HG03097 (cell line): ENCODE data around the gene HRH1.
"Not testable (repeated sequence)": the region's sequence is repeated elsewhere in the genome, so short reads cannot be mapped to it uniquely, and the experiment has no call there.

Source experiments
- ATAC-seq: cut with Tn5 transposase; IDR thresholded peaks from one replicate; pipeline ENCODE4 v1.9.1; 2021; ENCODE audit not compliant: unreplicated experiment, low FRiP score

Gene HRH1

DNA sequence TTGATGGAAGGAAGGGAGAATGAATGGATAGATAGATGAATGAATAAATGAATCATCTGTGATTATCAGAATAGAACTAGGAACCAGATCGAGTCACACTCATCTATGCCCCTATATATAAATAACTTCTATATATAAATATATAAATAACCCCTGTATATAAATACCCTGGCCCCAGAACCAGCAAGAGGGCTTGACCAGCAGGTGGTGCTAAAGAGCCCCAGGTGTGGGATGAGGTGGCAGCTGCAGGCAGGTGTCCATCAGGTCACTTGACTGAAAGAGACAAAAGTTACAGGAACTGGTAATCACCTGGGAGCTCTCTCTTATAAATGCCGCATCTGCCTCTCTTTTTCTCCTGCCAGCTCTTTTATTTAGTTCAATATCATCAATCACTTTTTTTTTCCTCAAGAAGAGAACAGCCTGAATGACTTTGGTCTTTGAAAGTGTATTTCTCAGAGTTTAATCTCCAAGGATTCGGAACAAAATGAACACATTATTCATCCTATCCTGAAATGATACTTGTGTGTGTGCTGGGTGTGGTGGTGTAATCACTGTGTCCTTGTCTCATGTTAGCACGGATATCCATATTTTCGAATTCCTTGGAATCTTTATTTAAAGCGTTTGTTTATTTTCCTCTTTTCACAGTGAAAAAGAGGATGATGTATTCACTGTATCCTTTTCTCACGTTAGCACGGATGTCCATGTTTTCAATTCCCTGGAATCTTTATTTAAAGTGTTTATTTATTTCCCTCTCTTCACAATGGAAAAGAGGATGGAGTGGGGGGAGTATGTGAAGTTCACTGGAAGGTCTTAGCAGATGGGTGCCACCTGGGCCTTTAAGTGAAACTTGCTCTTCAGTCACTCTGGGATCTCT lies 82.5 kb downstream of the HRH1 start:
- no peak for ATAC-seq

- ATAC-seq, result no peak
Measured at GRCh38 chr3:11238060-11238459, 83.8 kb downstream of the HRH1 start.

GRCh38 chr3:11238880-11239279 lies 84.6 kb downstream of the HRH1 start:
- no peak for ATAC-seq

DNA sequence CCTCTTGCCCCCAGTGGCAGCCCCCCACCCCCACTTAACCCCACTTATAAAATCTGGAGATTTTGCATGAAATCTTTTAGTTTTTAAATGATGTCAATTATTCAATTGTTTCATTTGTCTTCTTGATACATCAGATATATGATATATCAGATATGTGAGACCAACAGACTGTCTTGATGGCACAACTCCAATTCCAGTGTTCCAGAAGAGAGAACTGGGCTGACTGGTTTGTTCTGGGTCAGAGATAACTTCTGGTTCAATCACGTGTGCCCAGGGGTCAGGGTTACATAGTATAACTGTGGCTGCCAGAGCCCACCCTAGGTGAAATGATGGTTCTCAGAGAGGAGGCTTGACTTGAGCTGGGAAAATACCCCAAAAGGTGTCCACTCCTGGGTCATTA lies 85.5 kb downstream of the HRH1 start:
- ATAC-seq, result no peak

DNA sequence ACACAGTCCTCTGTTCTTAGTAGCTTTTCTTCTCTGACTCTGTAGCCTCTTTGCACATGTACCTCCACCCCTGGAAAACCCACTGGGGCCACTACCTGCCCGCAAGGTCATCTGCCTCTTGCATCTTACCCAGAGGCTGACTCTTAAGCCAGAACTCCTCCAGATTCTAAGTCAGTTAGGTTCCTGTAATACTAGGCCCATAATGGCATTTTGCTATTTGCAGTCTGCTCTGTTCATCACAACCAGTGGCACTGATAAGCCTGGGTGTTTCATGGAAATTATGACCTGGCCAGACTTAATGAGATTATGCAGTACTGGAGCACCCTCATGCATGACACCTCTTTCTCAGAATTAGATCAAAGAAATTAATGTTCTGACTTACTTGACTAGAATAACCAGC lies 86.2 kb downstream of the HRH1 start:
- ATAC-seq, result no peak

DNA sequence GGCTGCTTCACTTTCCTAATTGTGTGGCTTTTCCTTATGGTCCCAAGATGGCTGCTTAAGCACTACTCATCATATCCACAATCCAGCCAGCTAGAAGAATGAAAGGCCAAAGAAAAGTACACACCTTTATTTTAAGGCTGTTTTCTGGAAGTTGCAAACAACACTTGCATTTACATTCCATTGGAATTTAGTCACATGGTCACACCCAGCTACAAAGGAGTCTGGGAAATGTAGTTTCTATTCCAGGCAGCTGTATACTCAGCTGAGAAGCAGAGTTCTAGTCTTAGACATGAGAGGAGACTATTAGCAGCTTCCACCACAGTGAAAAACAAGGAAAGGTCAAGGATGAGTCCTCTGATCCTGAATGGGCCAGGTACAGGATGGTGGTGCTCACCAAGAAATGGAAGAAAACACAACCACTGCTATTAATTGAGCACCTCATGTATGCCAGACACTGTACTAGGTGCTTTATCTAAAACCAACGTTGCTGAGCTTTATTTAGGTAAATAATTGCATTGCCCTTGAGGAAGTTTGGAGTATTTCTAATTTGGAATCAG lies 89.9 kb downstream of the HRH1 start:
- ATAC-seq, result no peak

DNA sequence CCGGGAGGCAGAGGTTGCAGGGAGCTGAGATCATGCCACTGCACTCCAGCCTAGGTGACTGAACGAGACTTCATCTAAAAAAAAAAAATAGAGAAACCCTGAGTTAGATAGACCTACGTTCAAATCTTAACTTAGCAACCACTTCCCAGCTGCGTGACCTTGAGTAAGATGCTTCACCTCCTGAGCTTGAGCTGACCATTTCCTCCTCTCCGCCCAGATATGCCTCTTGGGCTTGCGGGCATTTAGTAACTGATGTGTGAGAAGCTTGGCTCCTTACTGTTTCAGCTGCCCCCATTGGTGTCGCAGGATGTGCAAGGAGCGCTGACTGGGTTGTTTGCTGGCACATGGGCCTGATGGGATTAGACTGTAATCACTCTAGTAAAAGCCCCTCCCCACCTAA lies 91.0 kb downstream of the HRH1 start:
- no peak for ATAC-seq

GRCh38 chr3:11245827-11246662 lies 91.8 kb downstream of the HRH1 start:
- no peak for ATAC-seq

GRCh38 chr3:11246663-11246970 lies 92.3 kb downstream of the HRH1 start:
- no peak for ATAC-seq

GRCh38 chr3:11247362-11247761 lies 93.1 kb downstream of the HRH1 start:
- no peak for ATAC-seq

DNA sequence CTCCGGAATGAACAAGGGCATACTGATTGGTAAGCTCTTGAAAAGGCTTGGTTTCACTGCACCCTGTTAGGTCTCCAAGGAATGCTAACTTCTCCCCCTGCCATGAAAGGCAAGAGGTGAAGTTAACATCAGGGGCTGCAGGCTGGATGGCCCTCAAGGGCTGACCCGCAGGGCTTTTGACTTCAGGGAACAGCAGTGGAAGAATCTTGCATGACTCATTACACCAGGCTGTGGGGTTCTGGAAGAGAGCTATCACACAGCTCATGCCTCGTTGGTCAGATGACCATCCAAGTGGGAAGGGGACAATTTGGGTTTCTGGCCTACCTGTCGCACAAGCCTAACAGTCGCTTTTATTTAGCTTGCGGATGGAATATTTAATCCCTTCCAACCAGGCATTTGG lies 94.3 kb downstream of the HRH1 start:
- ATAC-seq, result no peak

- ATAC-seq, result no peak
Measured at GRCh38 chr3:11250902-11251806, 96.9 kb downstream of the HRH1 start.

GRCh38 chr3:11251807-11252176 lies 97.5 kb downstream of the HRH1 start:
- no peak for ATAC-seq

DNA sequence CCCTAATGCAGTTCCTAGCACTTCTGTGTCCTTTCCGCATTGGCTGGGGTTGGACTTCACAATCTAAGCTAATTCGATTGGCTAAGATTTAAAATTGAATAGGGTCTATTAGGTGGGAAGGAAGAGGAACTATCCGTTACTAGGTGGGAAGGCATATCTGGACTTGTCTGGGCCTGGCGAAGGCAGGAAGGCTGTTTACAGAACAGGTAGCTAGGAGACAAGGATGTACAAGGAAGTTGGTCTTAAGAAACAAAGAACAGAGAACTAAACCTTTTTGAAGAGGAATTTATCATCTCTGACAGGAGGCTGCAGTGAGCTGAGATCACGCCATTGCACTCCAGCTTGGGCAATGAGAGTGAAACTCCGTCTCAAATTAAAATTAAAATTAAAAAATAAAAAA lies 100.6 kb downstream of the HRH1 start:
- ATAC-seq, result no peak

DNA sequence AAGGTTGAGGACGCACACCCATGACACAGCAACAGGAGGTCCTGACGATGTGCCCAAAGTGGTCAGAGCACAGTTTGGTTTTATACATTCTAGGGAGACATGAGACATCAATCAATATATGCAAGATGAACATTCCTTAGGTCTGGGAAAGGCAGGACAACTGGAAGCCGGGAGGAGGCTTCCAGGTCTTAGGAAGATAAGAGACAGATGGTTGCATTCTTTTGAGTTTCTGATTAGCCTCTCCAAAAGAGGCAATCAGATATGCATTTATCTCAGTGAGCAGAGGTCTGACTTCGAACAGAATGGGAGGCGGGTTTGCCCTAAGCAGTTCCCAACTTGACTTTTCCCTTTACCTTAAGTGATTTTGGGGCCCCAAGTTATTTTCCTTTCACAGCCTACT lies 101.2 kb downstream of the HRH1 start:
- not testable (repeated sequence) for ATAC-seq

DNA sequence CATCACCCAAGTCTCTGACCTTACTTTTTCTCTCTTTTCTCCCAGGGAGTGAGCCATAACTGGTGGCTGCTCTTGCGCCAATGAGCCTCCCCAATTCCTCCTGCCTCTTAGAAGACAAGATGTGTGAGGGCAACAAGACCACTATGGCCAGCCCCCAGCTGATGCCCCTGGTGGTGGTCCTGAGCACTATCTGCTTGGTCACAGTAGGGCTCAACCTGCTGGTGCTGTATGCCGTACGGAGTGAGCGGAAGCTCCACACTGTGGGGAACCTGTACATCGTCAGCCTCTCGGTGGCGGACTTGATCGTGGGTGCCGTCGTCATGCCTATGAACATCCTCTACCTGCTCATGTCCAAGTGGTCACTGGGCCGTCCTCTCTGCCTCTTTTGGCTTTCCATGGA lies 104.7 kb downstream of the HRH1 start:
- ATAC-seq, result no peak

DNA sequence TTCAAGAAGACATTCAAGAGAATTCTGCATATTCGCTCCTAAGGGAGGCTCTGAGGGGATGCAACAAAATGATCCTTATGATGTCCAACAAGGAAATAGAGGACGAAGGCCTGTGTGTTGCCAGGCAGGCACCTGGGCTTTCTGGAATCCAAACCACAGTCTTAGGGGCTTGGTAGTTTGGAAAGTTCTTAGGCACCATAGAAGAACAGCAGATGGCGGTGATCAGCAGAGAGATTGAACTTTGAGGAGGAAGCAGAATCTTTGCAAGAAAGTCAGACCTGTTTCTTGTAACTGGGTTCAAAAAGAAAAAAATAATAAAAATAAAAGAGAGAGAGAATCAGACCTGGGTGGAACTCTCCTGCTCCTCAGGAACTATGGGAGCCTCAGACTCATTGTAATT lies 106.2 kb downstream of the HRH1 start:
- no peak for ATAC-seq

- no peak for ATAC-seq
Measured at GRCh38 chr3:11269007-11269406, 114.7 kb downstream of the HRH1 start.

- peak; percentile 98 for ATAC-seq
Measured at GRCh38 chr3:11271986-11272904, 118.0 kb downstream of the HRH1 start, which contains the start of gene ATG7. TSS of gene ATG7 (plus strand) at chr3:11272397. CDS start at chr3:11298696, 26,299 bp downstream.
